Mucosa of stomach (tissue), 1 donor: Measurements from ENCODE around the gene ITPRIPL2.

ENCODE experiments used
- H3K27me3 ChIP-seq: one replicate; pipeline ENCODE4 v1.7.0; 2013; ENCODE audit warnings: mild to moderate bottlenecking, low read length; ENCODE audit not compliant: control insufficient read depth, insufficient read depth
- H3K36me3 ChIP-seq: one replicate; pipeline ENCODE4 v1.7.0; 2013; ENCODE audit warnings: low read length; ENCODE audit not compliant: control insufficient read depth, insufficient read depth
- H3K4me1 ChIP-seq: one replicate; pipeline ENCODE4 v1.7.0; 2013; ENCODE audit warnings: mild to moderate bottlenecking, low read length; ENCODE audit not compliant: control insufficient read depth, insufficient read depth
- H3K4me3 ChIP-seq: one replicate; pipeline ENCODE4 v1.7.0; 2013; ENCODE audit warnings: low read length
- H3K9ac ChIP-seq: one replicate; pipeline ENCODE4 v1.7.0; 2013; ENCODE audit warnings: mild to moderate bottlenecking, low read length, moderate library complexity
- H3K9me3 ChIP-seq: one replicate; pipeline ENCODE4 v1.7.0; 2013; ENCODE audit warnings: mild to moderate bottlenecking, low read length, moderate library complexity; ENCODE audit not compliant: control insufficient read depth
- donor health status: Pancreatic carcinoma.

The ITPRIPL2 gene

DNA sequence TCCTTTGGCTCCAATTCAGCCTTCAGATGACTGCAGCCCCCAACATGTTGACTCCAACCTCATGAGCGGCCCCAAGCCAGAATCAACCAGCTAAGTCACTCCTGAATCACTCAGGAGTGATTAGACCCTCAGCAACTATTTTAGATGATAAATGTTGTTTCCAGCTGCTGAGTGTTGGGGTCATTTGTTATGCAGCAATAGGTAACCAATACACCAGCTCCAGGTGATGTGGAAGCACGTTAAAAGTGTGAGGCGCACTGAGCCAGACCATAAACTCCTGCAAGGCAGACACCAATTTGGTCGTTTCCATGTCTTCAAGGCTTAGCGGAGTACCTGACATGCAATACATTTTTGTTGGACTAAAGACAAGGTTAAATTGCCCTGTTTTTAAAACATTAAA lies 28.9 kb upstream of the ITPRIPL2 start:
- no peaks in the 10 kb centered on the region for H3K27me3 ChIP-seq
- peaks cover 10% of the 10 kb centered on the region for H3K4me1 ChIP-seq
- H3K36me3 ChIP-seq, result no peaks in the 10 kb centered on the region
- H3K9me3 ChIP-seq, result no peaks in the 10 kb centered on the region
- H3K9ac ChIP-seq, result no peak overlapping the region
- H3K4me3 ChIP-seq, result no peak overlapping the region

DNA sequence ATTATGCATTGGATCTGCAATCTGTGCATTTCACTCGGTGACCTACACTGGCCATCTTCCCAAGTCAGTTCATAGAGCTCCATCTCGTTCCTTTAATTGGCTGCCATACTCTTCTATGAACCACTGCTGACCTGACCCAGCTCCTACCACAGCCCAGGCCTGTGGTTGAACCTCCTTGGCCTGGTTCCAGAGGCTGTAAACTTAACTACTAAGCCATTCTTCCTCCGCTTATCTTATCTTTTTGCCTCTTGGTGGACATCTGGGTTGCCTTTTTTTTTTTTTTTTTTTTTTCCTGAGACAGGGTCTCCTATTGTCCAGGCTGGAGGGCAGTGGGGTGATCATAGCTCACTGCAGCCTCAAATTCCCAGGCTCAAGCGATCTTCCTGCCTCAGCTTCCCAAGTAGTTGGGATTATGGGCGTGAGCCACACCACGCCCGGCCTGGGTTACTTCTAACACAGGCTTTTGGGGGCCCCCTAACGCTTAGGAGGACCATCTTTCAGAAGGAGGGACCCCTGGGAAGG lies 28.0 kb upstream of the ITPRIPL2 start:
- Histone ChIP-seq H3K36me3 (no peaks in the 10 kb centered on the region), H3K9me3 (no peaks in the 10 kb centered on the region), H3K4me1 (peaks cover 10% of the 10 kb centered on the region), H3K4me3 (no peak overlapping the region), H3K27me3 (no peaks in the 10 kb centered on the region), H3K9ac (peak overlapping the region; percentile 75)

DNA sequence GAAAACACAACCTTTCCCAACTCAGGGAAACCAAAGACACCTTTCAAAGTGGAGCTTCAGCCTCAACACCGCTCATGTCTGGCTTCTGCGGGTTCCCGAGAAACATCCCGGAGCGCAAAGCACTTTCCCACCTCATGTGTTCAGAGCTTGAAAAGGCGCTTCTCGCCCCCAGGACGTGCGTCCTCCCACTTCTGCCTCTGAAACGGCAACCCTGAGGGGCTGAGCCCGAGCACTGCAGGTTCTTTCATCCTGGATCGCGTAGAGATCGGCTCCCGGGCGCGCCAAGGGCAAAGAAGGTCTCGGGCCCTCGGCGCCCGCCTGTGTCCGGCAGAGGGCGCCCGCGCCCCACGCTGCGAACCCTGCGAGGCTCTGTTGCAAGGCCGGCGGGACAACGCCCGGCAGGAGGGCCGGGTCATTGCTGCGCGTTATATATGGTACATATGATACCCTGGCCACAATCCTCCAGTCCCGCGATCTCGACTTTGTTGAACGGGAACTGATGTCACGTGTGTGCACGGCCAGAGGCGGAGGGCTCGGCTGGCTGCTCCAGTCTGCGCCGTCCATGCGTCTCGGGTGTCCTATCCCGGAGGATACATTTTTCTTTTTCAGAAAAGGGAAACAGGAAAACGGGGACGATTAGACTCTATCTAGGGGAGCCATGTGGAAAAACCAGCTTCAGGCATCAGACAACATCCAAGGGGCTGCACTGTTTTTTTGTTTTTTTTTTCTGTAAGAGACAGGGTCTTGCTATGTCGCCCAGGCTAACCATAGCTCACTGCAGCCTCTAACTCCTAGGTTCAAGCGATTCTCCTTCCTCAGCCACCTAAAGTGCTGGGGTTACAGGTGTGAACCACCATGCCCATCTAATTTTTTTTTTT lies 27.2 kb upstream of the ITPRIPL2 start:
- H3K4me1 ChIP-seq, result peaks cover 10% of the 10 kb centered on the region
- H3K9ac ChIP-seq, result peak overlapping the region; percentile 75
- H3K4me3 ChIP-seq, result peak overlapping the region; percentile 60
- H3K36me3 ChIP-seq, result no peaks in the 10 kb centered on the region
- H3K9me3 ChIP-seq, result no peaks in the 10 kb centered on the region
- H3K27me3 ChIP-seq, result no peaks in the 10 kb centered on the region

DNA sequence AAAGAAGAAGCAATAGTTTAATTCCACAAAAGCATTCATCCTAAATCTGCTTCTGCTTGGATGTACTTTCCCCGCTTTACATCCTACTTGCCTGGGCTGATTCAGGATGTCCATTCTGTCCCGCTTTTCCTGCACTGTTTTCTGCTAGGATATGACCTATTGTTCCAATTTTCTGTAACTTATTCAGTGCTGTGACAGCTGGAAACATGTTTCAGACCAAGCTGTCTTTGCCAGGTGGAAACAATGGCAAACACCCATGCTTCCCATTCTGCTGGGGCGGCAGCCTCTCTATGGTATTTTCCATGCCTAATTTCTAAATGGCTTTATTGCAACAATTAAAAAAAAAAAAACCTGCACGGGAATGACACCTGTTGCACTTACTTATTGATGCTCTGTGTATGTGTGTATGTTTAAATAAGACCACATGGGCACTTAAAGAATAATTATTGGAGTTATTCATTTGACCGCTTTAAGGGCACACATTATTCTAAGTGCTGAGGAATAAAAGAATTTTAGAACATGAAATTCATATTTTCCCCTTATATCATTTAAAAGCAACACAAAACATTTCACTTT lies 25.3 kb upstream of the ITPRIPL2 start:
- Histone ChIP-seq H3K27me3 (no peaks in the 10 kb centered on the region), H3K4me1 (peaks cover 22% of the 10 kb centered on the region), H3K4me3 (no peak overlapping the region), H3K36me3 (no peaks in the 10 kb centered on the region), H3K9me3 (no peaks in the 10 kb centered on the region), H3K9ac (no peak overlapping the region)

DNA sequence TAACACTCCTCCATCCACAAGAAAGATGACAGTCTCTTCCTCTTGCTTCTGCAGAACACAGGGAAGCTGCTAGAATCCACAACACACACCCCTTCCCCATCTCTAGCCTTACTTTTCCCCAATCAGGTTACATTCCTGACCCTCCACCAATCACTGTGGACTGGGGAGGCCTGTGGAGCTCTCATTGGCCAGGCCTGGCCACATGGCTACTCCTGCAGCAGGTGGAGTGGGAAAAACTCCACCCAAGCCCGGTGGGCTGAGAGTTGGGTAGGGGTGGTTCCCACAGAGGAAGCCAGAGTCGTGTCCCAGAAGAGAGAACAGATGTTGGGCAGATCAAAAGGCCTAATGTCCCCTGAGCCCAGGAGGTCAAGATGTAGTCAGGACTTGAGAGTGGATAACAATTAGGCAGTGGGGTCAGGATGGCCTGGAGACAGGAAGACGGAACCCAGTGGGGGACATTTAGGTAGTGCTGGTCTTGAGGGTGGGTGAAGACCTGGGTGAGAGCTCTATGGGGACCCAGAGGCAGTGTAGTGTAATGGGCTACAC lies 24.3 kb upstream of the ITPRIPL2 start:
- no peak overlapping the region for H3K9ac ChIP-seq
- H3K36me3 ChIP-seq, result no peaks in the 10 kb centered on the region
- H3K4me1 ChIP-seq, result peaks cover 33% of the 10 kb centered on the region
- H3K27me3 ChIP-seq, result no peaks in the 10 kb centered on the region
- no peaks in the 10 kb centered on the region for H3K9me3 ChIP-seq
- H3K4me3 ChIP-seq, result no peak overlapping the region

DNA sequence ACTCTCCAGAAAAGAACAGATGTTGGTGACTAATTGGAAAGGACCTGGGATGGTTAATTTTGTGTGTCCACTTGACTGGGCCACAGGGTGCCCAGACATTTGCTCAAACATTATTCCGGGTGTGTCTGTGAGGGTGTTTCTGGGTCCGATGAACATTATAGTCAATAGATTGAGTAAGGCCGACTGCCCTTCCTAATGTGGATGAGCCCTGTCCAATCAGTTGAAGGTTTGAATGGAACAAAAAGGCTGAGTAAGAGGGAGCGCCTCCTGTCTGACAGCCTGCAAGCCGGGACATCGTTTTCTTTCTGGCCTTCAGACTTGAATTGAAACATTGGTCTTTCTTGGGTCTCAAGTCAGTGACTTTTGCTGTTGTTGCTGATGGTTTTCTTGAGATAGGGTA lies 22.8 kb upstream of the ITPRIPL2 start:
- H3K9ac ChIP-seq, result no peak overlapping the region
- H3K9me3 ChIP-seq, result no peaks in the 10 kb centered on the region
- no peak overlapping the region for H3K4me3 ChIP-seq
- H3K4me1 ChIP-seq, result peaks cover 32% of the 10 kb centered on the region
- H3K36me3 ChIP-seq, result no peaks in the 10 kb centered on the region
- no peaks in the 10 kb centered on the region for H3K27me3 ChIP-seq

DNA sequence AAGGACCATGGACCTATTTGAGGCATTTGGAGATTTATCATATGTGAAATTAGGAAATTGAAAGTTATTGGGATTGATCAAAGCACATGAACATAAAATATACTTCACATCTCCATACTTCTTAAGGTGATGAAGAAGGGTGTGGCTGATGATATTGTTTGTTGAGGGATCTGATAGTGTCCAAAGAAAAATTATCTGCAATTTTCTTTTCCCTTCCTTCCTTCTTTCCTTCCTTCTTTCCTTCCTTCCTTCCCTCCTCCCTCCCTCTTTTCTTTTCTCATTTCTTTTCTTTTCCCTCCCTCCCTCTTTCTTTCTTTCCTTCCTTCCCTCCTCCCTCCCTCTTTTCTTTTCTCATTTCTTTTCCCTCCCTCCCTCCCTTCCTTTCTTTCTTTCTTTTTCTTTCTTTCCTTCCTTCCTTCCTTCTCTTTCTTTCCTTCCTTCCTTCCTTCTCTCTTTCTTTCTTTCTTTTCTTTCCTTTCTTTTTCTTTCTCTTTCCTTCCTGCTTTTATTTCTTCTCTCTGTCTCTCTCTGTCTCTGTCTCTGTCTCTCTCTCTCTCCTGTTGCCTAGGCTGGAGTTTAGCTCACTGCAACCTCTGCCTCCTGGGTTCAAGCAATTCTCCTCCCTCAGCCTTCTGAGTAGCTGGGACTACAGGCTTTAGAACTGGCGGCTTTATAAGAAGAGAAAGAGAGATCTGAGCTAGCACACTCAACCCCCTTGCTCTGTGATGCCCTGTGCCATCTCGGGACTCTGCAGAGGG lies 20.9 kb upstream of the ITPRIPL2 start:
- Histone ChIP-seq H3K4me1 (peaks cover 27% of the 10 kb centered on the region), H3K4me3 (no peak overlapping the region), H3K9me3 (no peaks in the 10 kb centered on the region), H3K9ac (no peak overlapping the region), H3K36me3 (no peaks in the 10 kb centered on the region), H3K27me3 (no peaks in the 10 kb centered on the region)

DNA sequence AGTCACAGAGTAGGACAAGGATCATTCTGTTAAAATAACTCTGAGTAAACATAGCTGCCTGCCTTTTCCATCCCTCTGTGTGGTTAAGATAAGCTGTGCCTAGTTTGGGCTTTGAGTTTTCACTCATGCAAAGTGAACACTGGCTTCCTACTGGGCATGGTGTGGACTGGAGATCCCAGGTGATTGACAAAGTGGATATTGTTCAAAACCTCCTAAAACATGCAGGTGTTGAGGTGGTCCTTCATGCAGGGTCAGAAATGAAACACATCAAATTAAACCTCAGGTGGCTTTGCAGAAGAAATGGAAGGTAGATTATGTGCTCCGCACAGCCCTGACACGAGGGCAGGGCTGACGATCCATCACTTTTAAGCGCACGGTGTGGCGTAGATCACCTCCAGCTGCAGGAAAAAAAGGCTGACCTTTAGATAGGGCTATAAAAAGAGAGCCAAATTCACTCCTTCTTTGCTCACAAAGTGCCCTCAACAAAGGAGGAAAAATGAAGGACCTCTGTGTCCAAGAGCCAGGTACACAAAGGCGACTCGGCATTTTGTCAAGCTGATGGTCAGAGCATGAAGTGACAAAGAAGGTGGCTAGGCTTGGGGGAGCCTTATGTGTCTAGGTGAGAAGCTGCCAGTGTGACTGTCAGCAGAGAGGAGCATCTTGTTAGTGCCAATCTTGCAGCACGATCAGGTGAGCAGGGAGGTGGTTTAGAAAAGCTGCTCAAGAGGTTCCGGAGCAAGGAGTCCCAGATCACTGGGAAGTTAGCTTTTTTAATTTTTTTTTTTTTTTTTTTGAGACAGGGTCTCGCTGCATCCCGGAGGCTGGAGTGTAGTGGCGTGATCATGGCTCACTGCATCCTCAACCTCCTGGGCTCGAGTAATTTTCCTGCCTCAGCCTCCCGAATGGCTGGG lies 19.9 kb upstream of the ITPRIPL2 start:
- Histone ChIP-seq H3K4me1 (peaks cover 27% of the 10 kb centered on the region), H3K4me3 (no peak overlapping the region), H3K9ac (no peak overlapping the region), H3K9me3 (no peaks in the 10 kb centered on the region), H3K27me3 (no peaks in the 10 kb centered on the region), H3K36me3 (no peaks in the 10 kb centered on the region)

DNA sequence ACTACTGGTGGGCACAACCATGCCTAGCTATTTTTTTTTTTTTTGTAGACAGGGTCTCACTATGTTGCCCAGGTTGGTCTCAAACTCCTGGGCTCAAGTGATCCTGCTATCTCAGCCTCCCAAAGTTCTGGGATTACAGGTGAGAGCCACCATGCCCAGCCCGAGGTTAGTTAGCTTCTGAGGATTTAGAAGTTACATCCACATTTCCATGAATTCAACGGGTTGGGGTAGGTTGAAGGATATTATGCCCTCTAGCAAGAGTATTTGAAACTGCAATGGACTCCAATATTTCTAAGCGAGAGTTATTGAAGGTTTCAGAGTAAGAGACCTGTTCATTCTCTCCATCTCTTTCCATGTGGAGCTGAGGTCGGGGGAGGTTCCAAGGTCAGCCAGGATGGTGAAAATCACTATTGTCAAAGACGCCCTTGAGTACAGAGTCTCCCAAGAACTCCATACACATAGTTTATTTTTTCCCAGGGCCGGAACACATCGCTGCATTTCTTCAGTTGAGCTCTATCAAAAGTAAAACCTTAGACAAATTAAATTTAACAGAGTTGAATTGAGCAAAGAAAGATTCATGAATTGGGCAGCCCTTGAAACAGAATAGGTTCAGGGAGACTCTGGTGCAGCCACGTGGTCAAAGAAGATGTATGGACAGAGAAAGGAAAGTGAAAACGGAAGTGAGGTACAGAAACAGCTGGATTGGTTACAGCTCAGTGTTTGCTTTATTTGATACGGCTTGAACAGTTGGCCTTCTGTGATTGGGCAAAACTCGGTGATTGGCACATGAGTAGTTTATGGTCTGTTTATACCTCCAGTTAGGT lies 19.0 kb upstream of the ITPRIPL2 start:
- no peak overlapping the region for H3K4me3 ChIP-seq
- no peak overlapping the region for H3K9ac ChIP-seq
- H3K9me3 ChIP-seq, result no peaks in the 10 kb centered on the region
- H3K4me1 ChIP-seq, result peaks cover 27% of the 10 kb centered on the region
- H3K36me3 ChIP-seq, result no peaks in the 10 kb centered on the region
- no peaks in the 10 kb centered on the region for H3K27me3 ChIP-seq

DNA sequence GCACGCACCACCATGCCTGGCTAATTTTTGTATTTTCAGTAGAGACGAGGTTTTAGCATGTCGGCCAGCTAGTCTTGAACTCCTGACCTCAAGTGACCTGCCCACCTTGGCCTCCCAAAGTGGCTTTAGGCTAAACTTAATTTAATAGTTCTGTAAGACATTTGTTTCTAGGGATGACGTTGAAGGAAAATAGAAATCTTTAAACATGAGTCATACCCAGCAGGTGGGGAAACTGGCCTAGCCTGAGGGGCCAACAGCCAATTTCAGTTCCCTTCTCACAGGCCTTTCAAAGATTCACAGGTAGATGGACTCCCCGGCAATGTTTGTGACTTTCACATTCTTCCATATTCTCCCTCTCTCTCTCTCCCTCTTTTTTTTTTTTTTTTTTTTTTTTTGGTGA lies 18.1 kb upstream of the ITPRIPL2 start:
- Histone ChIP-seq H3K4me3 (no peak overlapping the region), H3K27me3 (no peaks in the 10 kb centered on the region), H3K4me1 (peaks cover 27% of the 10 kb centered on the region), H3K36me3 (no peaks in the 10 kb centered on the region), H3K9me3 (no peaks in the 10 kb centered on the region), H3K9ac (no peak overlapping the region)
